Suprapubic skin (tissue), 4 donors: ENCODE data around the gene COL11A1.

Experiments
- EP300 ChIP-seq: sonication (generic); formaldehyde crosslinking; IDR thresholded peaks from one replicate; pipeline ENCODE4 v1.6.1; 2017; ENCODE audit warnings: antibody characterized with exemption
- POLR2AphosphoS5 ChIP-seq, 3 donors: sonication (generic); formaldehyde crosslinking; IDR thresholded peaks; one replicate each; pipeline ENCODE4 v1.6.1; 2017; ENCODE audit warnings: antibody characterized with exemption in 3 of 3

DNA sequence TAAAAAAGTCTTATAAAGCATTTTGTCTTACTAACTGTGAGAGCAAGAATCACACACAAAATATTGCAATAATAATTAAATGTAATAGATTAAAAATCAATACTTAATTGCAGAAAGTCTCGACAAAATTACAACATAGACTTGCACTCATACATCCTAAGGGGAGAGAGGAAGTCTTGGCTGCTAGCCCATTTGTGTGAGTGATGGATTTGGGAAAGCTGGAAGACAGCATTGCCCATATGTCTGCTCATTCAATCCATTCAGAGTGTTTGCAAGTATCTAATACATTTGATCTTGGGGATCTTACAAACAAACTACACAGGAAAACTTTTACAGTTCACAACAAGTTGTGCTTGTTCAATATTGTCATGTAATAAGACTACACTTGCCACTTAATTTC lies 140.5 kb downstream of the COL11A1 start:
- no peak for TF ChIP-seq POLR2AphosphoS5 (IDR thresholded peaks at IDR 0.05)
- no peak for TF ChIP-seq EP300
